ENCODE results near the gene PTPRA. TPM values are rescaled to one million over a fixed set of nuclear protein-coding genes. Genes with fewer than 3 reads are reported as not detected.

Gene PTPRA
- total and polyA plus RNA-seq, 9 of the 15 experiments (the other 6 are each of a cell fraction or from before 2014, with no cell fraction given), result 3.4 to 80.5 (median 28.0) TPM

DNA sequence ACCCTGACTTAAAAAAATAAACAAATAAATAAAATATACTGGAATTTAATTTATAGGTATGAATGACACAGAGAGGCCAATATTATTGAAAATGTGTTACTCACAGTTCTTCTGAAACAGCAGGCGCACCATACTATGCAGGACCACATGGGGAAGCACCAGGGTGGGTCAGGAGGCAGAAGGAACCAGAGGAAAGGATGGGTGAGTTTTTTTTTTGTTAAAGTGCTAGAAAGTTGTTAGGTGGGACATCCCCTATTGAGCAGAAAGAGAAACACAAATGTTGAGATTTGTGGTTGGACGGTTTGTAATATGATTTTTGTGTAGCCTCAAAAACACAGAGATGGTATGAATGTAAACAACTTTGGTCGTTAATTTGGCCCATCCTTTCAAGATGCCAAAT is 26.0 kb downstream of the PTPRA start:
- POLR2A ChIA-PET, result no interaction called here
- Histone ChIP-seq H3K27ac (ENCODE audit: extremely low read depth, low read depth, low read length) (no peak overlapping the region), H3K36me3 (ENCODE audit: control insufficient read depth, insufficient read depth, low read length) (no peaks in the 10 kb centered on the region), H3K9me1 (ENCODE audit: control insufficient read depth, insufficient read depth, low read length) (no peaks in the 10 kb centered on the region), H4K20me1 (replicated peaks; ENCODE audit: control insufficient read depth, insufficient read depth, low read length) (no peaks in the 10 kb centered on the region), H3K79me2 (ENCODE audit: control insufficient read depth, insufficient read depth, low read length) (peaks cover 68% of the 10 kb centered on the region), H3K4me2 (ENCODE audit: insufficient read depth, low read length) (no peak overlapping the region), H3K4me3 (no peak overlapping the region), H3K9ac (ENCODE audit: insufficient read depth in 1 of 2, low read depth in 2 of 2, low read length in 2 of 2) (no peak overlapping the region), H3K4me1 (replicated peaks in 1 of 2; ENCODE audit: control insufficient read depth in 2 of 2, insufficient read depth in 2 of 2, low read length in 2 of 2) (no peaks in the 10 kb centered on the region; a peak in 1 of 5 replicates), H3K27me3 (ENCODE audit: control insufficient read depth in 2 of 2, insufficient read depth in 2 of 2, low read length in 2 of 2) (no peaks in the 10 kb centered on the region), H2AFZ (ENCODE audit: low read depth, low read length) (no peak overlapping the region), H3K9me3 (replicated peaks; ENCODE audit: control insufficient read depth, insufficient read depth, low read depth, low read length) (peaks cover 1% of the 10 kb centered on the region; the same call in 1 of the 2 replicates)
- in situ Hi-C loops (cut with MboI), result no loop called here
- intact Hi-C loops (cut with micrococcal nuclease), result no loop called here
- 71% methylated on average over 3 of the region's 3 CpGs for WGBS (ENCODE audit: insufficient coverage, low coverage, missing lambda C conversion rate)
- DNase-seq (ENCODE audit: extremely low read depth in 1 of 4, low spot score in 3 of 4) (no peak), FAIRE-seq (no peak), ATAC-seq (no peak)
- CTCF ChIA-PET (ENCODE audit: low intra/inter-chr PET ratio), result no interaction called here
- no TSS peak for BruUV-seq (replicated peaks)
- TF ChIP-seq, protein P1, sequence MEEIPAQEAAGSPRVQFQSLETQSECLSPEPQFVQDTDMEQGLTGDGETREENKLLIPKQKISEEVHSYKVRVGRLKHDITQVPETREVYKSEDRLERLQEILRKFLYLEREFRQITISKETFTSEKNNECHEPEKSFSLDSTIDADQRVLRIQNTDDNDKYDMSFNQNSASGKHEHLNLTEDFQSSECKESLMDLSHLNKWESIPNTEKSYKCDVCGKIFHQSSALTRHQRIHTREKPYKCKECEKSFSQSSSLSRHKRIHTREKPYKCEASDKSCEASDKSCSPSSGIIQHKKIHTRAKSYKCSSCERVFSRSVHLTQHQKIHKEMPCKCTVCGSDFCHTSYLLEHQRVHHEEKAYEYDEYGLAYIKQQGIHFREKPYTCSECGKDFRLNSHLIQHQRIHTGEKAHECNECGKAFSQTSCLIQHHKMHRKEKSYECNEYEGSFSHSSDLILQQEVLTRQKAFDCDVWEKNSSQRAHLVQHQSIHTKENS (CRISPR knock-in tag; IDR thresholded peaks at IDR 0.05), result no peak
- TF ChIP-seq ARID2 (IDR thresholded peaks at IDR 0.05) (no peak), ZNF79 (CRISPR knock-in tag; IDR thresholded peaks at IDR 0.05; ENCODE audit: low read depth) (no peak), HSF4 (CRISPR knock-in tag; IDR thresholded peaks at IDR 0.05; ENCODE audit: borderline replicate concordance) (no peak), ELF1 (tag; IDR thresholded peaks at IDR 0.05) (no peak), PRMT5 (CRISPR knock-in tag; IDR thresholded peaks at IDR 0.05) (no peak)

All from K562 (cell line).